Calu3 (cell line): ENCODE measurements around the gene TRIM47. TPM values are rescaled to one million over a fixed set of nuclear protein-coding genes. Genes with fewer than 3 reads are reported as not detected.

Source experiments
- Bru-seq: library from RNA; stranded (reverse); fragments of 400-500 nt; gene quantifications from one replicate; lab custom pipeline; 2021; lab: Mats Ljungman, UMichigan
- BruChase-seq, 2 experiments: library from RNA; stranded (reverse); fragments of 400-500 nt; gene quantifications; one replicate each; lab custom pipeline; 2021; lab: Mats Ljungman, UMichigan
- BruUV-seq: library from RNA; stranded (reverse); fragments of 400-500 nt; replicated peaks from 2 replicates; lab custom pipeline; 2021; lab: Mats Ljungman, UMichigan
- CTCF ChIA-PET: fragments of 300-600 bp; sonication (Branson Sonifier 250); formaldehyde crosslinking; loops from one replicate; lab custom pipeline; 2022; ENCODE audit warnings: antibody characterized with exemption; lab: Charles Lee
- DNase-seq: peaks from one replicate; pipeline ENCODE4 v3.0.0; 2022
- H3K27ac Mint-ChIP-seq: one replicate; pipeline ENCODE4 v1.8.0; 2022; ENCODE audit warnings: mixed read lengths; ENCODE audit not compliant: unreplicated experiment
- H3K27me3 Mint-ChIP-seq: one replicate; pipeline ENCODE4 v1.8.0; 2022; ENCODE audit warnings: mixed read lengths; ENCODE audit not compliant: unreplicated experiment
- H3K36me3 Mint-ChIP-seq: one replicate; pipeline ENCODE4 v1.8.0; 2022; ENCODE audit warnings: mild to moderate bottlenecking, moderate library complexity, mixed read lengths; ENCODE audit not compliant: insufficient read depth, unreplicated experiment
- H3K4me1 Mint-ChIP-seq: one replicate; pipeline ENCODE4 v1.8.0; 2022; ENCODE audit warnings: mild to moderate bottlenecking, low read depth, mixed read lengths; ENCODE audit not compliant: unreplicated experiment
- H3K4me3 Mint-ChIP-seq: one replicate; pipeline ENCODE4 v1.8.0; 2022; ENCODE audit warnings: mild to moderate bottlenecking, low read depth, moderate library complexity, mixed read lengths; ENCODE audit not compliant: unreplicated experiment
- H3K9me3 Mint-ChIP-seq: one replicate; pipeline ENCODE4 v1.8.0; 2022; ENCODE audit warnings: low read depth, mixed read lengths; ENCODE audit not compliant: unreplicated experiment
- CTCF ChIP-seq: fragments of 200-600 bp; IDR thresholded peaks from one replicate; pipeline ENCODE4 v1.8.0; 2022; ENCODE audit warnings: antibody characterized with exemption; ENCODE audit not compliant: unreplicated experiment
- intact Hi-C: fragments of 100-400 bp; cut with micrococcal nuclease; formaldehyde crosslinking; loops from one replicate; pipeline ENCODE4 v1.10.0; 2022; ENCODE audit not compliant: unreplicated experiment
- long read RNA-seq: library from polyadenylated mRNA; stranded (forward); transcript quantifications from one replicate; pipeline ENCODE4 v2.0.0, GENCODE V29; 2022
- total RNA-seq: library from RNA; stranded (reverse); gene quantifications from 2 replicates; pipeline ENCODE4 v1.2.3, GENCODE V29; 2022

Gene TRIM47
- total RNA-seq (51.2 and 54.1 TPM in 2 replicates), Bru-seq, nascent RNA (percentile 56 among the genes with signal in this experiment), BruChase-seq, experiment 1, labeled RNA remaining after a 6-hour chase (percentile 73 among the genes with signal in this experiment), BruChase-seq, experiment 2, labeled RNA remaining after a 2-hour chase (percentile 84 among the genes with signal in this experiment)
- long read RNA-seq, transcript TRIM47-204 (6 exons, 1,907 nt): minor isoform, 12 of 86 reads
- long read RNA-seq, transcript TRIM47-201 (6 exons, 2,266 nt): major isoform, 55 of 86 reads
- long read RNA-seq, partial matches to known transcripts: 8 of 86 reads
- long read RNA-seq, other reads (novel, unspliced or antisense): 10 of 86 reads

GRCh38 chr17:75878174-75878998, at the start of gene TRIM47:
TSS of gene TRIM47 (minus strand) at chr17:75878581. CDS start at chr17:75878548, 33 bp downstream.
- CTCF ChIA-PET: interaction anchor here (0.6 to 3.1 kb wide), 5 partner anchors 23 to 351 kb away, joined by 3 to 22 read pairs (median 4); partner anchors contain the start of genes GALK1, MRPL38, UNC13D and WBP2
- Mint-ChIP-seq H3K27me3 (no peaks in the 10 kb centered on the region), H3K9me3 (no peaks in the 10 kb centered on the region)

GRCh38 chr17:75927286-75927922, 49.0 kb upstream of the TRIM47 start:
- no peaks in the 10 kb centered on the region for H3K27me3 Mint-ChIP-seq
- H3K4me1 Mint-ChIP-seq: no peaks in the 10 kb centered on the region
- intact Hi-C loops: no loop called here
- no TSS peak for BruUV-seq
- DNase-seq: peak; percentile 13
- H3K27ac Mint-ChIP-seq: no peak overlapping the region
- CTCF ChIA-PET: no interaction called here
- H3K36me3 Mint-ChIP-seq: no peaks in the 10 kb centered on the region
- no peak overlapping the region for H3K4me3 Mint-ChIP-seq
- H3K9me3 Mint-ChIP-seq: no peaks in the 10 kb centered on the region
- TF ChIP-seq CTCF: no peak

More at GRCh38 chr17:75878174-75878998, at the start of gene TRIM47:
- Mint-ChIP-seq H3K27ac (peak within 1 kb of the TSS; percentile 83), H3K4me1 (peaks cover 18% of the 10 kb centered on the region), H3K36me3 (peaks cover 54% of the 10 kb centered on the region), H3K4me3 (peak within 1 kb of the TSS; percentile 87)
- BruUV-seq: no TSS peak
- DNase-seq: peak; percentile 66
- no peak for TF ChIP-seq CTCF
- intact Hi-C loops: loop anchor here (5.0 kb wide), 1 partner anchor 96 kb away; the partner anchor contains the start of gene UNK

- H3K27me3 Mint-ChIP-seq: no peaks in the 10 kb centered on the region
- no peaks in the 10 kb centered on the region for H3K36me3 Mint-ChIP-seq
- no peak for DNase-seq
- no peak for TF ChIP-seq CTCF
- H3K4me1 Mint-ChIP-seq: no peaks in the 10 kb centered on the region
- intact Hi-C loops: no loop called here
- H3K27ac Mint-ChIP-seq: no peak overlapping the region
- H3K9me3 Mint-ChIP-seq: no peaks in the 10 kb centered on the region
- no TSS peak for BruUV-seq
- CTCF ChIA-PET: no interaction called here
- H3K4me3 Mint-ChIP-seq: no peak overlapping the region
These were observed 48.1 kb upstream of the TRIM47 start for GRCh38 chr17:75926456-75926855.

- no peaks in the 10 kb centered on the region for H3K9me3 Mint-ChIP-seq
- CTCF ChIA-PET: no interaction called here
- no TSS peak for BruUV-seq
These were observed 47.5 kb upstream of the TRIM47 start for GRCh38 chr17:75925912-75926311.

More at GRCh38 chr17:75925912-75926311, 47.5 kb upstream of the TRIM47 start:
- no peaks in the 10 kb centered on the region for H3K27me3 Mint-ChIP-seq
- H3K4me1 Mint-ChIP-seq: no peaks in the 10 kb centered on the region
- TF ChIP-seq CTCF: no peak
- intact Hi-C loops: no loop called here
- H3K36me3 Mint-ChIP-seq: no peaks in the 10 kb centered on the region
- no peak overlapping the region for H3K27ac Mint-ChIP-seq
- no peak overlapping the region for H3K4me3 Mint-ChIP-seq
- DNase-seq: no peak
